Suprapubic skin (tissue), 4 donors: ENCODE measurements around the gene MARCHF2. TPM values are rescaled to one million over a fixed set of nuclear protein-coding genes. Genes with fewer than 3 reads are reported as not detected.
A peak's percentile ranks its signal among the peaks of the same experiment; 100 is the strongest.
"Not testable (repeated sequence)": the region's sequence is repeated elsewhere in the genome, so short reads cannot be mapped to it uniquely, and the experiment has no call there.

Experiments used
- DNase-seq, 2 donors: peaks; one replicate each; pipeline ENCODE4 v3.0.0-alpha.2; 2019; ENCODE audit warnings: low spot score in 2 of 2
- H3K27ac ChIP-seq: fragments of 200-600 bp; sonication (generic); one replicate; pipeline ENCODE4 v1.5.1; 2019
- H3K27me3 ChIP-seq: fragments of 200-600 bp; sonication (generic); one replicate; pipeline ENCODE4 v1.5.1; 2019
- H3K36me3 ChIP-seq: fragments of 200-600 bp; sonication (generic); one replicate; pipeline ENCODE4 v1.5.1; 2019
- H3K4me1 ChIP-seq: fragments of 200-600 bp; sonication (generic); one replicate; pipeline ENCODE4 v1.5.1; 2019
- H3K4me3 ChIP-seq: fragments of 200-600 bp; sonication (generic); one replicate; pipeline ENCODE4 v1.5.1; 2019; ENCODE audit warnings: mild to moderate bottlenecking
- H3K9me3 ChIP-seq: fragments of 200-600 bp; sonication (generic); one replicate; pipeline ENCODE4 v1.5.1; 2019
- CTCF ChIP-seq, 2 donors: fragments of 200-600 bp in 1 of 2; fragments of 450-650 bp in 1 of 2; sonication (generic) in 1 of 2; IDR thresholded peaks; one replicate each; pipeline ENCODE4 v1.5.1; 2016 to 2019; ENCODE audit warnings: antibody characterized with exemption in 2 of 2, mild to moderate bottlenecking in 1 of 2, moderate library complexity in 1 of 2
- EP300 ChIP-seq: sonication (generic); formaldehyde crosslinking; IDR thresholded peaks from one replicate; pipeline ENCODE4 v1.6.1; 2017; ENCODE audit warnings: antibody characterized with exemption
- POLR2A ChIP-seq, 2 donors: fragments of 450-650 bp; IDR thresholded peaks; one replicate each; pipeline ENCODE4 v1.6.1; 2017; ENCODE audit warnings: antibody characterized with exemption in 2 of 2, mild to moderate bottlenecking in 2 of 2, moderate library complexity in 2 of 2
- POLR2AphosphoS5 ChIP-seq, 3 donors: sonication (generic); formaldehyde crosslinking; IDR thresholded peaks; one replicate each; pipeline ENCODE4 v1.6.1; 2017; ENCODE audit warnings: antibody characterized with exemption in 3 of 3
- WGBS: methylation state at CpG from one replicate; pipeline ENCODE4 v1.1.5; 2018; 5-methylcytosine and 5-hydroxymethylcytosine counted together
- total RNA-seq, 4 donors: library from RNA; depleted of rRNA; stranded (reverse); fragments of >200 nt; gene quantifications; one replicate each; pipeline ENCODE4 v1.1.0, GENCODE V29; 2016

The MARCHF2 gene
- total RNA-seq, 4 donors from 2014 or later: 47.4 to 99.0 (median 90.8) TPM

GRCh38 chr19:8377598-8377997, 35.5 kb upstream of the MARCHF2 start:
- 67% methylated on average over 1 of the region's 1 CpG for WGBS
- TF ChIP-seq POLR2AphosphoS5 (IDR thresholded peaks at IDR 0.05): no peak
- TF ChIP-seq CTCF (IDR thresholded peaks at IDR 0.05): no peak
- no peak for TF ChIP-seq EP300
- TF ChIP-seq POLR2A (IDR thresholded peaks at IDR 0.05): no peak
- Histone ChIP-seq H3K27ac (no peak overlapping the region), H3K36me3 (peaks cover 23% of the 10 kb centered on the region), H3K4me1 (peaks cover 14% of the 10 kb centered on the region), H3K9me3 (no peaks in the 10 kb centered on the region), H3K27me3 (no peaks in the 10 kb centered on the region), H3K4me3 (no peak overlapping the region)
- no peak for DNase-seq

GRCh38 chr19:8379156-8379891, 33.8 kb upstream of the MARCHF2 start:
- DNase-seq, H3K4me3 ChIP-seq, H3K27me3 ChIP-seq, H3K36me3 ChIP-seq, H3K9me3 ChIP-seq, H3K27ac ChIP-seq: not testable (repeated sequence)
- WGBS: 96% methylated on average over 13 of the region's 13 CpGs
- H3K4me1 ChIP-seq: peaks cover 14% of the 10 kb centered on the region

GRCh38 chr19:8384569-8384968, 28.5 kb upstream of the MARCHF2 start:
- H3K36me3 ChIP-seq, DNase-seq, H3K4me3 ChIP-seq, H3K27me3 ChIP-seq, H3K9me3 ChIP-seq: not testable (repeated sequence)
- Histone ChIP-seq H3K4me1 (peaks cover 45% of the 10 kb centered on the region), H3K27ac (peak overlapping the region; percentile 41)
- WGBS: 77% methylated on average over 4 of the region's 4 CpGs

GRCh38 chr19:8385103-8385502, 28.0 kb upstream of the MARCHF2 start:
- Histone ChIP-seq H3K4me1 (peaks cover 48% of the 10 kb centered on the region), H3K27ac (peak overlapping the region; percentile 80)
- not testable (repeated sequence) for H3K27me3 ChIP-seq, DNase-seq, H3K9me3 ChIP-seq, H3K4me3 ChIP-seq, H3K36me3 ChIP-seq
- 52% methylated on average over 2 of the region's 2 CpGs for WGBS

- not testable (repeated sequence) for H3K36me3 ChIP-seq, H3K9me3 ChIP-seq, H3K27me3 ChIP-seq, DNase-seq, H3K4me3 ChIP-seq
- 57% methylated on average over 3 of the region's 3 CpGs for WGBS
- peak overlapping the region; percentile 80 for H3K27ac ChIP-seq
- H3K4me1 ChIP-seq: peaks cover 48% of the 10 kb centered on the region
These were observed 27.5 kb upstream of the MARCHF2 start for GRCh38 chr19:8385566-8385965.

GRCh38 chr19:8386419-8386818, 26.7 kb upstream of the MARCHF2 start:
- WGBS: 92% methylated on average over 8 of the region's 9 CpGs
- H3K4me3 ChIP-seq, DNase-seq, H3K36me3 ChIP-seq, H3K27me3 ChIP-seq, H3K9me3 ChIP-seq: not testable (repeated sequence)
- Histone ChIP-seq H3K27ac (peak overlapping the region; percentile 80), H3K4me1 (peaks cover 55% of the 10 kb centered on the region)

- H3K4me1 ChIP-seq: peaks cover 61% of the 10 kb centered on the region
- no peak overlapping the region for H3K27ac ChIP-seq
- no peaks in the 10 kb centered on the region for H3K36me3 ChIP-seq
- no peaks in the 10 kb centered on the region for H3K27me3 ChIP-seq
- WGBS: 97% methylated on average over 4 of the region's 4 CpGs
- no peak for DNase-seq
- H3K9me3 ChIP-seq: no peaks in the 10 kb centered on the region
- H3K4me3 ChIP-seq: no peak overlapping the region
- TF ChIP-seq EP300 (no peak), POLR2AphosphoS5 (IDR thresholded peaks at IDR 0.05) (no peak), CTCF (IDR thresholded peaks at IDR 0.05) (no peak), POLR2A (IDR thresholded peaks at IDR 0.05) (no peak)
These were observed 26.1 kb upstream of the MARCHF2 start for GRCh38 chr19:8386990-8387389.
